GM18511 (cell line): ENCODE results near the gene POLR1E.
"Not testable (repeated sequence)": the region's sequence is repeated elsewhere in the genome, so short reads cannot be mapped to it uniquely, and the experiment has no call there.

Experiments
- ATAC-seq: cut with Tn5 transposase; IDR thresholded peaks from one replicate; pipeline ENCODE4 v1.9.1; 2021; ENCODE audit warnings: mild to moderate bottlenecking, moderate library complexity; ENCODE audit not compliant: unreplicated experiment

Gene POLR1E

GRCh38 chr9:37464426-37465248, 21.1 kb upstream of the POLR1E start:
- peak; percentile 49 for ATAC-seq

- peak; percentile 80 for ATAC-seq
Measured at GRCh38 chr9:37465249-37466036, 20.3 kb upstream of the POLR1E start, which contains the start of gene ZBTB5. TSS of gene ZBTB5 (minus strand) at chr9:37465450. CDS start at chr9:37442551, 22,899 bp downstream.

- ATAC-seq, result peak; percentile 14
Measured at GRCh38 chr9:37466037-37466709, 19.6 kb upstream of the POLR1E start.

- not testable (repeated sequence) for ATAC-seq
Measured at GRCh38 chr9:37467530-37467929, 18.2 kb upstream of the POLR1E start.

GRCh38 chr9:37468620-37469019, 17.1 kb upstream of the POLR1E start:
- no peak for ATAC-seq

- ATAC-seq, result no peak
Measured at GRCh38 chr9:37471942-37472684, 13.6 kb upstream of the POLR1E start.

GRCh38 chr9:37473982-37474381, 11.8 kb upstream of the POLR1E start:
- ATAC-seq, result not testable (repeated sequence)

GRCh38 chr9:37474438-37474837, 11.3 kb upstream of the POLR1E start:
- ATAC-seq, result no peak

- no peak for ATAC-seq
Measured at GRCh38 chr9:37476930-37477329, 8.8 kb upstream of the POLR1E start.

- ATAC-seq, result not testable (repeated sequence)
Measured at GRCh38 chr9:37477443-37477842, 8.3 kb upstream of the POLR1E start.

GRCh38 chr9:37477987-37478619, 7.6 kb upstream of the POLR1E start:
- ATAC-seq, result not testable (repeated sequence)

- ATAC-seq, result no peak
Measured at GRCh38 chr9:37480759-37481158, 5.0 kb upstream of the POLR1E start.

GRCh38 chr9:37486256-37486615, 488 bp downstream of the POLR1E start:
- ATAC-seq, result no peak

GRCh38 chr9:37486616-37487548, 1.1 kb downstream of the POLR1E start:
- no peak for ATAC-seq

- no peak for ATAC-seq
Measured at GRCh38 chr9:37491939-37492338, 6.2 kb downstream of the POLR1E start.

GRCh38 chr9:37495571-37495970, 9.8 kb downstream of the POLR1E start:
- ATAC-seq, result no peak

- no peak for ATAC-seq
Measured at GRCh38 chr9:37496020-37496419, 10.3 kb downstream of the POLR1E start.

GRCh38 chr9:37497320-37497719, 11.6 kb downstream of the POLR1E start:
- ATAC-seq, result no peak

- no peak for ATAC-seq
Measured at GRCh38 chr9:37498457-37498856, 12.7 kb downstream of the POLR1E start.
